Measurements from ENCODE around the gene CACNA1C.

DNA sequence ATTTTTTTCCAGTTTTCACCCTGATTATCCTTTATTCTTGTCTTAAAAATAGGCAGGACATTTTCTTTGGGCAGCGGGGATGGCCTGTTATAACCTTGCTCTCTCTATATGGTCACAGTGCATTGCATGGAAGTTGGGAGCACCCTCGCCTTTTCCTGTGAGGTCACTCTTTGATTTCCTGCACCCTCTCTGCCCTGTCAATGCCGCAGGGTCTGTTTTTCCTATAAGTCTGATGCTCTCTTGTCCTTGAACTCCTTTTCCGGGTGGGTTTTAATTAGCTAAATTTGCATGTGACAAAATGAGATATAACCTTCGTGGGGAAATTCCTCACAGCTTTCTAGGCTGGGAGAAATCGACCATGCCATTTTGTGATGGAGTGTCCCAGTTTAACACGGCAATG lies 194.3 kb downstream of the CACNA1C start:
- TF ChIP-seq, protein P1, sequence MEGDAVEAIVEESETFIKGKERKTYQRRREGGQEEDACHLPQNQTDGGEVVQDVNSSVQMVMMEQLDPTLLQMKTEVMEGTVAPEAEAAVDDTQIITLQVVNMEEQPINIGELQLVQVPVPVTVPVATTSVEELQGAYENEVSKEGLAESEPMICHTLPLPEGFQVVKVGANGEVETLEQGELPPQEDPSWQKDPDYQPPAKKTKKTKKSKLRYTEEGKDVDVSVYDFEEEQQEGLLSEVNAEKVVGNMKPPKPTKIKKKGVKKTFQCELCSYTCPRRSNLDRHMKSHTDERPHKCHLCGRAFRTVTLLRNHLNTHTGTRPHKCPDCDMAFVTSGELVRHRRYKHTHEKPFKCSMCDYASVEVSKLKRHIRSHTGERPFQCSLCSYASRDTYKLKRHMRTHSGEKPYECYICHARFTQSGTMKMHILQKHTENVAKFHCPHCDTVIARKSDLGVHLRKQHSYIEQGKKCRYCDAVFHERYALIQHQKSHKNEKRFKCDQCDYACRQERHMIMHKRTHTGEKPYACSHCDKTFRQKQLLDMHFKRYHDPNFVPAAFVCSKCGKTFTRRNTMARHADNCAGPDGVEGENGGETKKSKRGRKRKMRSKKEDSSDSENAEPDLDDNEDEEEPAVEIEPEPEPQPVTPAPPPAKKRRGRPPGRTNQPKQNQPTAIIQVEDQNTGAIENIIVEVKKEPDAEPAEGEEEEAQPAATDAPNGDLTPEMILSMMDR (IDR thresholded peaks at IDR 0.05): no peak
- TF ChIP-seq POLR2A (IDR thresholded peaks at IDR 0.05): no peak
- no peak for TF ChIP-seq EP300 (IDR thresholded peaks at IDR 0.05)
- TF ChIP-seq POLR2AphosphoS5 (IDR thresholded peaks at IDR 0.05): no peak

All from upper lobe of left lung (tissue), 4 donors.